ENCODE measurements around the gene GPR27. TPM values are rescaled to one million over a fixed set of nuclear protein-coding genes. Genes with fewer than 3 reads are reported as not detected.

GPR27 gene
- total and polyA plus RNA-seq, 10 of the 15 experiments (the other 5 are each of a cell fraction or from before 2014, with no cell fraction given), result not detected

DNA sequence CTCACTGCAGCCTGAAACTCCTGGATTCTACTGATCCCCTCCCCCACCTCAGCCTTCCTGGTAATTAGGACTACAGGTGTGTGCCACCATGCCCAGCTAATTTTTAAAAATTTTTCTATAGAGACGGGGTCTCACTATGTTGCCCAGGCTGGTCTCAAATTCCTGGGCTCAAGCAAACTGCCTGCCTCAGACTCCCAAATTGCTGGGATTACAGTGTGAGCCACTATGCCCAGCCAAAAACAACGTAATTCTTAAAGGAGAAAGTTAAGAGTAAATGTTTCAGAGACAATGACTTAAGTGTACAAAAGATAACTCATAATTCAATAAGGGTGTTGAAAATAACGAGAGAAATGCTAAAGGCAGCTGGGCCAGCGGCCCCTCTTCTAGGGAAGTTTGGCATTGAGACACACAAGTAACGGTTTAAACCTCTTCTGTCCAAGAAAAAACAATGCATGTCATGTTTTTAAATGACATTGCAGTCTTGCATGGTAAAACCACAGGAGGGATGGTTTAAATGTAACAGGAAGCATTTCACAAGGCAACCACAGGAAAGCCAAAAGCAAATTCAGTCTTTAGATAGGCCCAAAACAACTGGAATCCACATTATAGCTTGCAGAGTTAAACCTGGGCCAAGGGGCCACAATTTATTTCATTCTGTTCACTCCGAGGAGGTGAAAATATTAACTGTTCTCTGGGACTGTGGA is 26.2 kb downstream of the GPR27 start:
- BruUV-seq (replicated peaks), result no TSS peak
- H2AFZ ChIP-seq (ENCODE audit: control insufficient read depth, low read depth, low read length), result no peak overlapping the region
- 11% methylated on average over 6 of the region's 6 CpGs for WGBS (ENCODE audit: insufficient coverage, insufficient replicate concordance, low lambda C conversion rate, missing lambda C conversion rate)
- no peak overlapping the region for H3K9ac ChIP-seq (ENCODE audit: control insufficient read depth, insufficient read depth, low read length)
- H3K4me2 ChIP-seq (ENCODE audit: control insufficient read depth, insufficient read depth), result no peak overlapping the region
- peaks cover 7 to 12% of the 10 kb centered on the region in 2 experiments; a peak in 3 of 4 replicates for H3K27me3 ChIP-seq (replicated peaks in 1 of 2; ENCODE audit: control insufficient read depth in 2 of 2, insufficient read depth in 2 of 2, low read length in 1 of 2)
- in situ Hi-C loops (cut with MboI) (no loop called here), intact Hi-C loops (cut with micrococcal nuclease; ENCODE audit: unreplicated experiment) (no loop called here)
- FAIRE-seq (no peak), ATAC-seq (no peak), DNase-seq (ENCODE audit: low read depth, low spot score) (no peak)
- POLR2A ChIA-PET, result no interaction called here
- SMC1A ChIA-PET (ENCODE audit: uncharacterized antibody, unreplicated experiment), result no interaction called here
- H4K20me1 ChIP-seq (ENCODE audit: control insufficient read depth, insufficient read depth), result no peaks in the 10 kb centered on the region
- no peak overlapping the region for H3K4me3 ChIP-seq
- H3K4me1 ChIP-seq (ENCODE audit: control insufficient read depth, insufficient read depth, low read length), result no peaks in the 10 kb centered on the region
- H3K36me3 ChIP-seq (ENCODE audit: control insufficient read depth in 2 of 2, insufficient read depth in 2 of 2, low read length in 1 of 2), result no peaks in the 10 kb centered on the region
- RAD21 ChIA-PET (ENCODE audit: unreplicated experiment), result no interaction called here
- H3K27ac ChIP-seq (ENCODE audit: control insufficient read depth, insufficient read depth), result no peak overlapping the region
- CTCF ChIA-PET, result no interaction called here
- H3K79me2 ChIP-seq (ENCODE audit: control insufficient read depth, insufficient read depth, low read length), result no peaks in the 10 kb centered on the region
- H3K9me3 ChIP-seq (replicated peaks; ENCODE audit: control insufficient read depth, insufficient read depth, low read length), result no peaks in the 10 kb centered on the region
- TF ChIP-seq EP300 (IDR thresholded peaks at IDR 0.05; ENCODE audit: borderline replicate concordance in 1 of 2, control insufficient read depth in 1 of 2, low read depth in 2 of 2, low read length in 2 of 2) (no peak), MEF2B (IDR thresholded peaks at IDR 0.05; ENCODE audit: partially characterized antibody, poor library complexity, severe bottlenecking) (no peak), SMAD5 (IDR thresholded peaks at IDR 0.05; ENCODE audit: low read depth) (no peak), ZNF274 (IDR thresholded peaks at IDR 0.05; ENCODE audit: insufficient read depth, insufficient read length) (no peak), RUNX3 (IDR thresholded peaks at IDR 0.05; ENCODE audit: low read length) (no peak), FOXM1 (IDR thresholded peaks at IDR 0.05; ENCODE audit: low read depth, low read length) (no peak), ZZZ3 (IDR thresholded peaks at IDR 0.05; ENCODE audit: control insufficient read depth, insufficient read length, low read depth) (no peak), ZNF217 (IDR thresholded peaks at IDR 0.05) (no peak), E2F4 (IDR thresholded peaks at IDR 0.05; ENCODE audit: low read depth, low read length) (no peak), CBX3 (IDR thresholded peaks at IDR 0.05; ENCODE audit: borderline replicate concordance, low read depth) (no peak), ESRRA (IDR thresholded peaks at IDR 0.05; ENCODE audit: low read length) (no peak), ZNF687 (IDR thresholded peaks at IDR 0.05) (no peak), ATF2 (IDR thresholded peaks at IDR 0.05; ENCODE audit: low read length) (no peak)
- TF ChIP-seq, protein P1, sequence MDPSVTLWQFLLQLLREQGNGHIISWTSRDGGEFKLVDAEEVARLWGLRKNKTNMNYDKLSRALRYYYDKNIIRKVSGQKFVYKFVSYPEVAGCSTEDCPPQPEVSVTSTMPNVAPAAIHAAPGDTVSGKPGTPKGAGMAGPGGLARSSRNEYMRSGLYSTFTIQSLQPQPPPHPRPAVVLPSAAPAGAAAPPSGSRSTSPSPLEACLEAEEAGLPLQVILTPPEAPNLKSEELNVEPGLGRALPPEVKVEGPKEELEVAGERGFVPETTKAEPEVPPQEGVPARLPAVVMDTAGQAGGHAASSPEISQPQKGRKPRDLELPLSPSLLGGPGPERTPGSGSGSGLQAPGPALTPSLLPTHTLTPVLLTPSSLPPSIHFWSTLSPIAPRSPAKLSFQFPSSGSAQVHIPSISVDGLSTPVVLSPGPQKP (IDR thresholded peaks at IDR 0.05; ENCODE audit: low read depth, low read length), result no peak
- TF ChIP-seq, protein P2, sequence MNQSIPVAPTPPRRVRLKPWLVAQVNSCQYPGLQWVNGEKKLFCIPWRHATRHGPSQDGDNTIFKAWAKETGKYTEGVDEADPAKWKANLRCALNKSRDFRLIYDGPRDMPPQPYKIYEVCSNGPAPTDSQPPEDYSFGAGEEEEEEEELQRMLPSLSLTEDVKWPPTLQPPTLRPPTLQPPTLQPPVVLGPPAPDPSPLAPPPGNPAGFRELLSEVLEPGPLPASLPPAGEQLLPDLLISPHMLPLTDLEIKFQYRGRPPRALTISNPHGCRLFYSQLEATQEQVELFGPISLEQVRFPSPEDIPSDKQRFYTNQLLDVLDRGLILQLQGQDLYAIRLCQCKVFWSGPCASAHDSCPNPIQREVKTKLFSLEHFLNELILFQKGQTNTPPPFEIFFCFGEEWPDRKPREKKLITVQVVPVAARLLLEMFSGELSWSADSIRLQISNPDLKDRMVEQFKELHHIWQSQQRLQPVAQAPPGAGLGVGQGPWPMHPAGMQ (IDR thresholded peaks at IDR 0.05; ENCODE audit: borderline replicate concordance), result no peak
